Body of pancreas (tissue), 4 donors: Measurements from ENCODE around the gene CLSTN2. TPM values are rescaled to one million over a fixed set of nuclear protein-coding genes. Genes with fewer than 3 reads are reported as not detected.

ENCODE experiments used
- ATAC-seq: fragments of 150-250 bp; one replicate; pipeline ENCODE4 v1.9.1; 2016
- DNase-seq, 4 donors: peaks; one replicate each; pipeline ENCODE4 v3.0.0-alpha.2; 2019
- H3K27ac ChIP-seq, 4 donors: fragments of 200-600 bp; sonication (generic); 1 replicate in 3 of 4; 2 replicates in 1 of 4; pipeline versions ENCODE4 v1.5.1 to v1.6.1; 2016 to 2019; ENCODE audit warnings: mild to moderate bottlenecking in 1 of 4, mixed read lengths in 1 of 4, moderate library complexity in 1 of 4
- H3K27me3 ChIP-seq, 2 donors: fragments of 200-600 bp; sonication (generic); one replicate each; pipeline ENCODE4 v1.6.0; 2016; ENCODE audit warnings: mild to moderate bottlenecking in 1 of 2
- H3K36me3 ChIP-seq, 2 donors: fragments of 200-600 bp; sonication (generic); replicated peaks in 1 of 2; 2 replicates each; pipeline ENCODE4 v1.5.1; 2016; ENCODE audit warnings: low read depth in 2 of 2; ENCODE audit not compliant: insufficient read depth in 1 of 2
- H3K4me1 ChIP-seq: fragments of 200-600 bp; sonication (generic); one replicate; pipeline ENCODE4 v1.6.0; 2016
- H3K4me3 ChIP-seq, 2 donors: fragments of 200-600 bp; sonication (generic); 1 replicate in 1 of 2; 2 replicates in 1 of 2; pipeline ENCODE4 v1.5.1; 2016 to 2019
- H3K9me3 ChIP-seq, 3 donors: fragments of 200-600 bp; sonication (generic); 1 replicate in 2 of 3; 2 replicates in 1 of 3; pipeline ENCODE4 v1.5.1; 2016
- CTCF ChIP-seq, 7 experiments: fragments of 450-650 bp in 4 of 7; fragments of 200-600 bp in 3 of 7; sonication (generic) in 3 of 7; IDR thresholded peaks; one replicate each; pipeline ENCODE4 v1.5.1; 2016 to 2019; ENCODE audit warnings: antibody characterized with exemption in 7 of 7
- POLR2A ChIP-seq, 3 donors: fragments of 450-650 bp; IDR thresholded peaks; one replicate each; pipeline ENCODE4 v1.6.1; 2016; ENCODE audit warnings: antibody characterized with exemption in 3 of 3, mild to moderate bottlenecking in 2 of 3
- WGBS, 2 donors: methylation state at CpG; one replicate each; pipeline ENCODE4 v1.1.5; 2017; 5-methylcytosine and 5-hydroxymethylcytosine counted together
- intact Hi-C: fragments of 100-400 bp; cut with DNase I; formaldehyde crosslinking; loops from one replicate; pipeline ENCODE4 v1.15.1; 2023
- total RNA-seq, 2 donors: library from RNA; depleted of rRNA; stranded (reverse); fragments of >200 nt; gene quantifications; one replicate each; pipeline ENCODE4 v1.1.0, GENCODE V29; 2016

Gene CLSTN2
- total RNA-seq, 2 donors from 2014 or later, result 14.5 to 14.8 TPM

- Histone ChIP-seq H3K4me1 (no peaks in the 10 kb centered on the region), H3K27me3 (no peaks in the 10 kb centered on the region), H3K27ac (peak overlapping the region in 1 of 4 donors; percentile 22), H3K9me3 (no peaks in the 10 kb centered on the region), H3K4me3 (no peak overlapping the region), H3K36me3 (no peaks in the 10 kb centered on the region)
- intact Hi-C loops, result no loop called here
- WGBS, 2 donors, result 79 to 83% methylated on average over 5 of the region's 5 CpGs
- no peak for ATAC-seq
- peak in 2 of 4 donors; percentile 7 to 22 for DNase-seq
- no peak for TF ChIP-seq POLR2A (IDR thresholded peaks at IDR 0.05)
- no peak for TF ChIP-seq CTCF (IDR thresholded peaks at IDR 0.05)
Observed at GRCh38 chr3:139893963-139894642, 40.9 kb upstream of the CLSTN2 start.

- H3K4me3 ChIP-seq, result no peak overlapping the region
- no peaks in the 10 kb centered on the region for H3K27me3 ChIP-seq
- H3K27ac ChIP-seq, result no peak overlapping the region
- 11 to 35% methylated on average over 1 of the region's 1 CpG for WGBS, 2 donors
- intact Hi-C loops, result no loop called here
- no peaks in the 10 kb centered on the region for H3K9me3 ChIP-seq
- DNase-seq (peak; percentile 9 to 40 (median 18)), ATAC-seq (no peak)
- no peak for TF ChIP-seq POLR2A (IDR thresholded peaks at IDR 0.05)
- no peak for TF ChIP-seq CTCF (IDR thresholded peaks at IDR 0.05)
- no peaks in the 10 kb centered on the region for H3K4me1 ChIP-seq
- no peaks in the 10 kb centered on the region for H3K36me3 ChIP-seq
Observed at GRCh38 chr3:139894643-139894989, 40.4 kb upstream of the CLSTN2 start.

GRCh38 chr3:139897759-139898158, 37.2 kb upstream of the CLSTN2 start:
- H3K4me1 ChIP-seq, result no peaks in the 10 kb centered on the region
- H3K9me3 ChIP-seq, result no peaks in the 10 kb centered on the region
- no peak for ATAC-seq
- no peaks in the 10 kb centered on the region for H3K27me3 ChIP-seq
- 57 to 71% methylated on average over 5 of the region's 5 CpGs for WGBS, 2 donors
- DNase-seq, result no peak
- H3K36me3 ChIP-seq, result no peaks in the 10 kb centered on the region
- intact Hi-C loops, result no loop called here
- no peak overlapping the region for H3K27ac ChIP-seq
- H3K4me3 ChIP-seq, result no peak overlapping the region
- TF ChIP-seq CTCF (IDR thresholded peaks at IDR 0.05) (no peak), POLR2A (IDR thresholded peaks at IDR 0.05) (no peak)

- H3K27me3 ChIP-seq, result no peaks in the 10 kb centered on the region
- no peak for DNase-seq
- ATAC-seq, result no peak
- no peaks in the 10 kb centered on the region for H3K9me3 ChIP-seq
- H3K4me1 ChIP-seq, result no peaks in the 10 kb centered on the region
- intact Hi-C loops, result no loop called here
- no peak overlapping the region for H3K4me3 ChIP-seq
- no peak for TF ChIP-seq CTCF (IDR thresholded peaks at IDR 0.05)
- no peak for TF ChIP-seq POLR2A (IDR thresholded peaks at IDR 0.05)
- H3K36me3 ChIP-seq, result no peaks in the 10 kb centered on the region
- 79 to 91% methylated on average over 1 of the region's 1 CpG for WGBS, 2 donors
- no peak overlapping the region for H3K27ac ChIP-seq
Observed at GRCh38 chr3:139906418-139906817, 28.6 kb upstream of the CLSTN2 start.

- Histone ChIP-seq H3K27ac (no peak overlapping the region), H3K4me1 (no peaks in the 10 kb centered on the region), H3K9me3 (no peaks in the 10 kb centered on the region), H3K27me3 (no peaks in the 10 kb centered on the region), H3K4me3 (no peak overlapping the region), H3K36me3 (no peaks in the 10 kb centered on the region)
- no peak for ATAC-seq
- 59 to 78% methylated on average over 3 of the region's 3 CpGs for WGBS, 2 donors
- no peak for DNase-seq
- TF ChIP-seq POLR2A (IDR thresholded peaks at IDR 0.05) (no peak), CTCF (IDR thresholded peaks at IDR 0.05) (no peak)
- intact Hi-C loops, result no loop called here
Observed at GRCh38 chr3:139909811-139910210, 25.2 kb upstream of the CLSTN2 start.
